Measurements from ENCODE around the gene BASP1.
"Not testable (repeated sequence)": the region's sequence is repeated elsewhere in the genome, so short reads cannot be mapped to it uniquely, and the experiment has no call there.

The BASP1 gene

DNA sequence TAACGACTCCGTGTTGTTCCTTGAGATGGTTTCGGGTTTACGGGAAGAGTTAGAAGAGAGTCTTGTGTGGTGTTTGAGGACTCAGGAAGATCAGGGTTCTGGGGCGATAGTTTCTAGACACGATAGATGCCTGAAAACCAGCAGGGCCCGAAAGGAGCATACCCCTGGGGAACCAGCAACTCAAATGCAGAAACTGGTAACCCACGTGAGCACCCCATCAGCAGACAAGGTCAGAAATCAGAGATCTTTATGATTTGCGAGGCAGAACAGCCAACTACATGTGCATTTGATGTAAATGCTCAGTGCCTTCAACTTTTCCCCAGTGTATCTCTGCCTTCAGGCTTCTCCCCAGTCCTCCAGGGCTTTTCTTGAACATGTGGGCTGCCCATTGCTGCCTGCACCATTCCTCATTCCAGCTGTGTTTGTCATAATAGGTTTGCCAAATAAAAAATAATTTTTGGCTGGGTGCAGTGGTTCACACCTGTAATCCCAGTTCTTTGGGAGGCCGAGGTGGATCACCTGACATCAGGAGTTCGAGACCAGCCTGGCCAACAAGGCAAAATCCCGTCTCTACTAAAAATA, 75.1 kb downstream of the BASP1 start:
- DNase-seq = no peak

GRCh38 chr5:17294639-17295311, 77.3 kb downstream of the BASP1 start:
- no peak for DNase-seq

- DNase-seq = no peak
Observed at GRCh38 chr5:17295671-17296070, 78.2 kb downstream of the BASP1 start.

DNA sequence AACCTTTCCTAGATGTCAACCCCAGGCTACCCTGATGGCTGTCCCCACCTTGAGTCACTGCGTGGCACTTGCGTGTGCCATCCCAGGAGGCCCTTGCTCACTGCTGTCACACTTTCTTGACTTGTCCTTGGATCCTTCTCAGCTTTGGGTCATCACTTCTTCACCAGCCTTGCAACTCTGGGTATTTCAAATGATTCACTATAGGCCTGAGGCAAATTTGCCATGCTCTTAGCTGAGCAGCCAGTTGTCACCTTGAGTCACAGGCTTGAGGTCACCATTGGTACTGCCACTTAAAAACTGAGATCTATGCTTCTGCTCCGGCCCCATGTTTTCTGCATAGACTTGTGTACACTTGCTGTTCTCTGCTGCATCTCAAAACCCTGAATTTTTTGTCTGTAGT, 84.7 kb downstream of the BASP1 start:
- DNase-seq = no peak

- DNase-seq = no peak
Observed at GRCh38 chr5:17302604-17303003, 85.2 kb downstream of the BASP1 start.

GRCh38 chr5:17304282-17304681, 86.9 kb downstream of the BASP1 start:
- no peak for DNase-seq

- no peak for DNase-seq
Observed at GRCh38 chr5:17305017-17305416, 87.6 kb downstream of the BASP1 start.

DNA sequence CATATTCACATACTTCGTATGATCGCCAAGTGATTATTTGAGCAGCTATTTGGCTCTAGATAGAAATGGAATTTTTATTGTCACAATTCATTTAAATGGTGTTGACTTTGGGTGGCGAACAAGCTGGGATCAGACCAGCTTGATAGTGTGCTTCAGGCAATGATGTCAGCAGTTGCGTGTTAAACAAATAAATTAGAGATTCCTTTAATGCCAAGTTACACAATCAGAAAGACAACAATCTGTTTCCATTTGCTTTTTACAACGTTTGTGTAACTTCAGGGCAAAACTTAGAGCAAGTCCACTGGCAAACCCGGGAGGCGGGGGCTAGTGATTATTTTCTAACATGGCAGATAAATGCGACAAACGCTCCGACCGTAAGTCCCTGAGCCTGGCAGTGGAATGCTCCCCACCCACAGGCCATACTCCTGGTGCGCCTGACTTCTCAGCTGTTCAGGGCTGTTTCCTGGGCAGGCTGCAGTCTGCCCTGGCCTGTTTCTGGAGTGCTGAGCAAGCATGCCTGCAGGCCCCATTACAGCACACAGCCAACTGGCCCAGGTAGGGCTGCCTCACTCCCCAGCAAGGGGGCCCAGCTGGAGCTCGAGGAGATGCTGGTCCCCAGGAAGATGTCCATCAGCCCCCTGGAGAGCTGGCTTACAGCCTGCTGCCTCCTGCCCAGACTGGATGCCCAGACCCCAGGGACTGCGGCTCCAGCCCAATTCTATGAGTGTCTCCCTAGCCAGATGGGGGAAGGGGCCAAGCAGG, 88.7 kb downstream of the BASP1 start:
- DNase-seq = no peak

GRCh38 chr5:17306726-17307091, 89.3 kb downstream of the BASP1 start:
- DNase-seq = no peak

- not testable (repeated sequence) for DNase-seq
Observed at GRCh38 chr5:17307440-17307839, 90.0 kb downstream of the BASP1 start.

- no peak for DNase-seq
Observed at GRCh38 chr5:17308326-17309065, 91.1 kb downstream of the BASP1 start.

DNA sequence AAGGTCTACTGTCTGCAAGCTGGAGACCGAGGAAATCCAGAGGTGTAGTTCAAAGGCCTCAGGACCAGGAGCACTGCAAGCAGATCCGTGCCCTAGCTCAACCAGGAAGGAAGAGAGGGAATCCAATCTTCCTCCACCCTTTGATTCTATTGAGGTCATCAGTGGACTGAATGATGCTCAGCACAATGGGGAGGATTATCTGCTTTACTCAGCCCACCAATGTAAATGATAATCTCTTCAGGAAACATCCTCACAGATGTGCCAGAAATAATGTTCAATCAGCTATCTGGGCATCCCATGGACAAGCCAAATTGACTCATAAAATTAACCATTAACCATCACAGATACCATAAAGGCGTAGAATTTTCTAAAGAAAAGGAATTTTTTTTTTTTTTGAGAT, 92.0 kb downstream of the BASP1 start:
- DNase-seq = no peak

DNA sequence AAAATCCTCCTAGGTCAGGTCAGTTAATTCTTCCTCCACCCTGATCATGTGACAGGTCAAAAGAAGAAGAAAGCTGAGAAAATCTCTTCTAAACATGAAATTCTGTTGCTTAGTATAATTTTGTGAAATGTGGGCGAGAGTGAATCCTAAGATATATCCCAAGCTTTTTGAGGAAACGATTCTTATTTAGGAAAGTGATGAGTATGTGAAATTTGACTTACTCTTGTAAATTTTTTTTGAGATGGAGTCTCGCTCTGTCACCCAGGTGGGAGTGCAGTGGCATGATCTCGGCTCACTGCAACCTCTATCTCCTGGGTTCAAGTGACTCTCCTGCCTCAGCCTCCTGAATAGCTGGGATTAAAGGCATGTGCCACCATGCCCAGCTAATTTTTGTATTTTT, 93.1 kb downstream of the BASP1 start:
- not testable (repeated sequence) for DNase-seq

GRCh38 chr5:17311811-17312210, 94.4 kb downstream of the BASP1 start:
- DNase-seq = not testable (repeated sequence)

GRCh38 chr5:17312358-17312757, 94.9 kb downstream of the BASP1 start:
- DNase-seq = no peak

GRCh38 chr5:17314907-17315471, 97.6 kb downstream of the BASP1 start:
- no peak for DNase-seq

DNA sequence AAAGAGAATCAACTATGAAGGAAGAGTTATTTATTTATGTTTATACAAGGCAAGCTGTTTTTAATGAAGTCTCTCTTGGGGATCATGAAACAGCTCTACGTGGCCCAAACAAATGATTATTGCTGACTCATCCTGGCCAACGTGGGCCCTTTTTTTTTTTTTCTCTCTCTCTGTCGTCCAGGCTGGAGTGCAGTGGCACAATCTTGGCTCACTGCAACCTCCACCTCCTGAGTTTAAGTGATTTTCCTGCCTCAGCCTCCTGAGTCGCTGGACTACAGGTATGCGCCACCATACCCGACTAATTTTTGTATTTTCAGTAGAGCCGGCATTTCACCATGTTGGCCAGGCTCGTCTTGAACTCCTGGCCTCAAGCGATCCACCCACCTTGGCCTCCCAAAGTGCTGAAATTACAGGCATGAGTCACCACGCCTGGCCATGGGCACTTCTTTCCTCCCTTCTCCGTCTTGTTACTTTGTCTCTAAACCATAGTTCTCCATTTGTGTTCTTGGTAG, 98.3 kb downstream of the BASP1 start:
- DNase-seq = no peak

- DNase-seq = no peak
Observed at GRCh38 chr5:17316970-17317459, 99.6 kb downstream of the BASP1 start.

DNA sequence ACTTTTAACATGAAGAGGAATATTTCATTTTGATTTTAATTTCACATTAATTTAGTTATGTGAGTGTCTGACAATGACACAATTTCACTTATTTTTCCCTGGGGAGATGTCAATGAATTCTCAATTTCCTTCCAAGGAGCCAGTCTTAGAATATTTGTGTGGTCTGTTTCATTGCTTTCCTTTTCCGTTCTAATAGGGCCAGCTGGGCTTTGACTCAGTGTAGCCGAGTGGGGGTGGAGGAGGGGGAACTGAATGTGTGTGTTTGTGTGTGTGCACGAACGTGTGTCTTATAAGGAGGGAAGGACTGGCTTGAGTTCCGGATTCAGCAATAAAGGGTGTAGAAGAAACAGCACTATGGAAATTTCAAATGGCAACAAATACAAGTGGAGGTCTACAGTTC, 100.0 kb downstream of the BASP1 start:
- no peak for DNase-seq

DNA sequence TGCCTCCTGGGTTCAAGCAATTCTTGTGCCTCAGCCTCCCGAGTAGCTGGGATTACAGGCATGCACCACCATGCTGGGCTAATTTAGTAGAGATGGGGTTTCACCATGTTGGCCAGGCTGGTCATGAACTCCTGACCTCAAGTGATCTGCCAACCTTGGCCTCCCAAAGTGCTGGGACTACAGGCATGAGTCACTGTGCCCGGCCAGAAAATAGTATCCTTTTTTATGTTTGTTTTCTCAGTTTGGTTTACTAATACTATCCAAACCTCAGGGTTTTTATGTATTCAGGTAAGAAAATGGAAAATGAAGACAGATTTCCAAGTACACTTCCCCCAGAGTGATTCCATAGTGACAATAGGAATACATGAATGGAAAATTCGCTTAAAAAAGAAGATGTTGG, 101.7 kb downstream of the BASP1 start:
- DNase-seq = not testable (repeated sequence)

DNA sequence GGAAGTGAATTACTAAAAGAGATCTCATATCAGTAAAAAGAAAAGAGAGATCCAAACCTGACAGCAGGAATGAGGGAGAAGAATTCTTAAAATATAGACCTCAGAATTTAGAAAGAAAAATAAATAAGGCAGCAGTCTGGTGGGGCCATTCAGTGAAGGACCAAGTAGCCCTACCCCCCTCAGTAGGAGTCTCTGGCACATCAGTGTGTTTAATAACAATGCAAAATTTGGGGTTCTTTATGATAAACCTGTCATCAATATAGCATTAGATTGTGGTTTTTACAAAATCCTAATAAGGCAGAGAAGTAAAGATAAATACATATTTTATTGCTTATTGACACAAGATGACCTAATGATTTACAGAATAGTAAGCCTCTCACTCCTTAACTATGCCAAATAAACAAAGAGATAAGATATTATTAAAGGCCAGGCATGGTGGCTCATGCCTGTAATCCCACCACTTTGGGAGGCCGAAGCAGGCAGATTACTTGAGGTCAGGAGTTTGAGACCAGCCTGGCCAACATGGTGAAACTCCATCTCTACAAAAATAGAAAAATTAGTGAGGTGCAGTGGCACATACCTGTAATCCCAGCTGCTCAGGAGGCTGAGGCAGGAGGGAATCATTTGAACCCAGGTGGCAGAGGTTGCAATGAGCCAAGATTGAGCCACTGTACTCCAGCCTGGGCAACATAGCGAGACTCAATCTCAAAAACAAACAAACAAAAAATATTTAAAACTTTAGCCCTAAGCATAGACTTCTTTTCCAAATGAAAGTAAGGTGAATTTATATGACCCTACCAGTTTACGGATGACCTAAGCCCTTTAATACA, 108.6 kb downstream of the BASP1 start:
- DNase-seq = no peak

All from activated CD4-positive, alpha-beta T cell treated with anti-CD3 and anti-CD28 coated beads, Interleukin-2, amount 50 U/mL, for 4 hours (primary cell).